ENCODE data around the gene C2orf72. TPM values are rescaled to one million over a fixed set of nuclear protein-coding genes. Genes with fewer than 3 reads are reported as not detected.

Gene C2orf72
- total and polyA plus RNA-seq, 2 of the 13 experiments (the other 11 are each of a cell fraction or from before 2014, with no cell fraction given) = 147 to 203 TPM

DNA sequence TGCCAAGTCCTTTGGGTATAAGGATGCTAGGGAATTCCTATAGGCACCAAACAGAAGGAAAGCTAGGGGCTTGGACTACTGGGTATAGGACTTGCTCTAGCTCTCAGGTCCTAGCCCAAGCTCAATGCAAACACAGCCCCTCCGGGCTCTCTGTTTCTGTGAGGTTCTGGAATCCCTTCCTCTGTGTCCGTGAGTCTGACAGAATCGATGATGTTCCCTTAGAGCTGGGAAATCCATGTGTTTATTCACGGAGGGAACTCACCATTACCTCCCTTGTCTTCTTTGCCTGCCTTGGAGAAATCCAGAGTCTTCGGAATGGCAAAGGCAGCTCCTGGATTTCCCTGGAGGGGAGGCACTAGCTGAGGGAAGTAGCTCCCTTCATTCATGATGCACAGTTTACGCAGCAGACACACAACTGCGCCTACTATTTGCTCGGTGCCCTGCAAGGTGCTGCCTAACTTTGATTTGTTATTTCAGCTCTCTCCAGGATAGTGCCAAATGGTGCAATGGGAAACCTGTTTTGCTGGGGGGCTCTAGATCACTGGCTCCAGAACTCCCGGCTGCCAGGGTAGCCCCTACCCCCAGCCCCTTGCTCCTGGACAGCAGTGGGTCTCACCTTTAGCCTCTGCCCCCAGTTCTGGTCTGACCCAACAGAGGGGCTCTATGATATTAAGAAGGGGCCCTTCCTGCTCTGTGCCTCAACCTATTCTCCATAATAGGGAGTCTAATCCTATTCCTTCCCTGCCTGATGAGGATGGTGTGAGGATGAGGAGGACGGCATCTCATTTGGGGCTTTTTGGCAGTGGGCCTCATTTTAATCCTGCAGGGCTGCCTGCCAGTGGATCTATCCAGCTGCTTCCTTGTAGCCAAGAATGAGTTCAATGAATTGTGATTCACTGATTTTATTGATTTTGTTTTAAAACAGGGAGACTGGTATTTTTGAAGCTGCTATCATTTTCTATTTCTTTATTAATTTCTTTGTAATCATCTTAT is 10.9 kb downstream of the C2orf72 start (continued):
- TF ChIP-seq, protein P1, sequence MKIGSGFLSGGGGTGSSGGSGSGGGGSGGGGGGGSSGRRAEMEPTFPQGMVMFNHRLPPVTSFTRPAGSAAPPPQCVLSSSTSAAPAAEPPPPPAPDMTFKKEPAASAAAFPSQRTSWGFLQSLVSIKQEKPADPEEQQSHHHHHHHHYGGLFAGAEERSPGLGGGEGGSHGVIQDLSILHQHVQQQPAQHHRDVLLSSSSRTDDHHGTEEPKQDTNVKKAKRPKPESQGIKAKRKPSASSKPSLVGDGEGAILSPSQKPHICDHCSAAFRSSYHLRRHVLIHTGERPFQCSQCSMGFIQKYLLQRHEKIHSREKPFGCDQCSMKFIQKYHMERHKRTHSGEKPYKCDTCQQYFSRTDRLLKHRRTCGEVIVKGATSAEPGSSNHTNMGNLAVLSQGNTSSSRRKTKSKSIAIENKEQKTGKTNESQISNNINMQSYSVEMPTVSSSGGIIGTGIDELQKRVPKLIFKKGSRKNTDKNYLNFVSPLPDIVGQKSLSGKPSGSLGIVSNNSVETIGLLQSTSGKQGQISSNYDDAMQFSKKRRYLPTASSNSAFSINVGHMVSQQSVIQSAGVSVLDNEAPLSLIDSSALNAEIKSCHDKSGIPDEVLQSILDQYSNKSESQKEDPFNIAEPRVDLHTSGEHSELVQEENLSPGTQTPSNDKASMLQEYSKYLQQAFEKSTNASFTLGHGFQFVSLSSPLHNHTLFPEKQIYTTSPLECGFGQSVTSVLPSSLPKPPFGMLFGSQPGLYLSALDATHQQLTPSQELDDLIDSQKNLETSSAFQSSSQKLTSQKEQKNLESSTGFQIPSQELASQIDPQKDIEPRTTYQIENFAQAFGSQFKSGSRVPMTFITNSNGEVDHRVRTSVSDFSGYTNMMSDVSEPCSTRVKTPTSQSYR (CRISPR knock-in tag; IDR thresholded peaks at IDR 0.05; ENCODE audit: borderline replicate concordance) = no peak
- TF ChIP-seq ZNF558 (CRISPR knock-in tag; IDR thresholded peaks at IDR 0.05; ENCODE audit: borderline replicate concordance) (no peak), REPIN1 (CRISPR knock-in tag; IDR thresholded peaks at IDR 0.05; ENCODE audit: borderline replicate concordance, low read depth) (peak; percentile 8), TGIF2 (CRISPR knock-in tag; IDR thresholded peaks at IDR 0.05) (no peak; the same call in 1 of the 2 replicates), YEATS2 (CRISPR knock-in tag; IDR thresholded peaks at IDR 0.05; ENCODE audit: borderline replicate concordance) (no peak), TEAD2 (CRISPR knock-in tag; IDR thresholded peaks at IDR 0.05) (no peak), KAT8 (CRISPR knock-in tag; IDR thresholded peaks at IDR 0.05) (peak; percentile 4; the same call in 1 of the 2 replicates), MAZ (IDR thresholded peaks at IDR 0.05; ENCODE audit: borderline replicate concordance, low read depth, low read length) (no peak), MAZ (CRISPR knock-in tag; IDR thresholded peaks at IDR 0.05; ENCODE audit: low read depth) (no peak), ZNF678 (CRISPR knock-in tag; IDR thresholded peaks at IDR 0.05) (no peak), POGZ (CRISPR knock-in tag; IDR thresholded peaks at IDR 0.05) (no peak; the same call in 1 of the 2 replicates), ZNF564 (CRISPR knock-in tag; IDR thresholded peaks at IDR 0.05) (no peak)
- TF ChIP-seq, protein P2, sequence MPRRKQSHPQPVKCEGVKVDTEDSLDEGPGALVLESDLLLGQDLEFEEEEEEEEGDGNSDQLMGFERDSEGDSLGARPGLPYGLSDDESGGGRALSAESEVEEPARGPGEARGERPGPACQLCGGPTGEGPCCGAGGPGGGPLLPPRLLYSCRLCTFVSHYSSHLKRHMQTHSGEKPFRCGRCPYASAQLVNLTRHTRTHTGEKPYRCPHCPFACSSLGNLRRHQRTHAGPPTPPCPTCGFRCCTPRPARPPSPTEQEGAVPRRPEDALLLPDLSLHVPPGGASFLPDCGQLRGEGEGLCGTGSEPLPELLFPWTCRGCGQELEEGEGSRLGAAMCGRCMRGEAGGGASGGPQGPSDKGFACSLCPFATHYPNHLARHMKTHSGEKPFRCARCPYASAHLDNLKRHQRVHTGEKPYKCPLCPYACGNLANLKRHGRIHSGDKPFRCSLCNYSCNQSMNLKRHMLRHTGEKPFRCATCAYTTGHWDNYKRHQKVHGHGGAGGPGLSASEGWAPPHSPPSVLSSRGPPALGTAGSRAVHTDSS (CRISPR knock-in tag; conservative IDR thresholded peaks at IDR 0.05) = no peak
- TF ChIP-seq, protein P3, sequence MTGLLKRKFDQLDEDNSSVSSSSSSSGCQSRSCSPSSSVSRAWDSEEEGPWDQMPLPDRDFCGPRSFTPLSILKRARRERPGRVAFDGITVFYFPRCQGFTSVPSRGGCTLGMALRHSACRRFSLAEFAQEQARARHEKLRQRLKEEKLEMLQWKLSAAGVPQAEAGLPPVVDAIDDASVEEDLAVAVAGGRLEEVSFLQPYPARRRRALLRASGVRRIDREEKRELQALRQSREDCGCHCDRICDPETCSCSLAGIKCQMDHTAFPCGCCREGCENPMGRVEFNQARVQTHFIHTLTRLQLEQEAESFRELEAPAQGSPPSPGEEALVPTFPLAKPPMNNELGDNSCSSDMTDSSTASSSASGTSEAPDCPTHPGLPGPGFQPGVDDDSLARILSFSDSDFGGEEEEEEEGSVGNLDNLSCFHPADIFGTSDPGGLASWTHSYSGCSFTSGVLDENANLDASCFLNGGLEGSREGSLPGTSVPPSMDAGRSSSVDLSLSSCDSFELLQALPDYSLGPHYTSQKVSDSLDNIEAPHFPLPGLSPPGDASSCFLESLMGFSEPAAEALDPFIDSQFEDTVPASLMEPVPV (CRISPR knock-in tag; IDR thresholded peaks at IDR 0.05) = no peak
- TF ChIP-seq, protein P4, sequence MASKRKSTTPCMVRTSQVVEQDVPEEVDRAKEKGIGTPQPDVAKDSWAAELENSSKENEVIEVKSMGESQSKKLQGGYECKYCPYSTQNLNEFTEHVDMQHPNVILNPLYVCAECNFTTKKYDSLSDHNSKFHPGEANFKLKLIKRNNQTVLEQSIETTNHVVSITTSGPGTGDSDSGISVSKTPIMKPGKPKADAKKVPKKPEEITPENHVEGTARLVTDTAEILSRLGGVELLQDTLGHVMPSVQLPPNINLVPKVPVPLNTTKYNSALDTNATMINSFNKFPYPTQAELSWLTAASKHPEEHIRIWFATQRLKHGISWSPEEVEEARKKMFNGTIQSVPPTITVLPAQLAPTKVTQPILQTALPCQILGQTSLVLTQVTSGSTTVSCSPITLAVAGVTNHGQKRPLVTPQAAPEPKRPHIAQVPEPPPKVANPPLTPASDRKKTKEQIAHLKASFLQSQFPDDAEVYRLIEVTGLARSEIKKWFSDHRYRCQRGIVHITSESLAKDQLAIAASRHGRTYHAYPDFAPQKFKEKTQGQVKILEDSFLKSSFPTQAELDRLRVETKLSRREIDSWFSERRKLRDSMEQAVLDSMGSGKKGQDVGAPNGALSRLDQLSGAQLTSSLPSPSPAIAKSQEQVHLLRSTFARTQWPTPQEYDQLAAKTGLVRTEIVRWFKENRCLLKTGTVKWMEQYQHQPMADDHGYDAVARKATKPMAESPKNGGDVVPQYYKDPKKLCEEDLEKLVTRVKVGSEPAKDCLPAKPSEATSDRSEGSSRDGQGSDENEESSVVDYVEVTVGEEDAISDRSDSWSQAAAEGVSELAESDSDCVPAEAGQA (IDR thresholded peaks at IDR 0.05; ENCODE audit: low read depth) = no peak
- TF ChIP-seq, protein P4 (CRISPR knock-in tag; IDR thresholded peaks at IDR 0.05; ENCODE audit: borderline replicate concordance) = no peak

Data from HepG2 (cell line).